SU-DHL-6 (cell line): Measurements from ENCODE around the gene NPIPB6.
"Not testable (repeated sequence)": the region's sequence is repeated elsewhere in the genome, so short reads cannot be mapped to it uniquely, and the experiment has no call there.

Experiments used
- EZH2phosphoT487 ChIP-seq: fragments of 200-600 bp; sonication (generic), shearing (Covaris generic); conservative IDR thresholded peaks from 2 replicates; pipeline ENCODE4 v1.6.1; 2018; ENCODE audit warnings: mild to moderate bottlenecking, antibody characterized with exemption, low read length, moderate library complexity, mixed read lengths
- TF ChIP-seq, protein P1 (sequence below): fragments of 200-600 bp; sonication (generic); IDR thresholded peaks from one replicate; pipeline ENCODE4 v1.5.1; 2017; ENCODE audit warnings: antibody characterized with exemption, mild to moderate bottlenecking, low read length, moderate library complexity; ENCODE audit not compliant: insufficient read depth, poor library complexity, severe bottlenecking

DNA sequence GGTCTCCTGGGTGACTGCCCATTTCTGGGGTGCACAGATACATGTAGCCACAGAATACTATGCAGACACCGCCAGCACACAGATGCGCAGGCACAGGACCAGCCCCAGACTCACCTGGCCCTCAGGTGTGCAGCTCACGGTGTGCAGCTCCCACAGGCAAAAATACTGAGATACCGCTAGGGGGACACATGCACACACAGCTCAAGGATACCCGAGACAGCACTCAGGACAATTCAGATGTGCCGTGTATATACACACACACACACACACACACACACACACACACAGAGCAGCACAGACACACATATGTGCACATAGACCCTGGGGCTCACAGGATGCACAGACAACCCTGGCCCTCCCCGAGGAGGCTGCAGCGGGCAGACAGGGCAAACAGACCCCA is 11.8 kb upstream of the NPIPB6 start:
- TF ChIP-seq, protein P1, sequence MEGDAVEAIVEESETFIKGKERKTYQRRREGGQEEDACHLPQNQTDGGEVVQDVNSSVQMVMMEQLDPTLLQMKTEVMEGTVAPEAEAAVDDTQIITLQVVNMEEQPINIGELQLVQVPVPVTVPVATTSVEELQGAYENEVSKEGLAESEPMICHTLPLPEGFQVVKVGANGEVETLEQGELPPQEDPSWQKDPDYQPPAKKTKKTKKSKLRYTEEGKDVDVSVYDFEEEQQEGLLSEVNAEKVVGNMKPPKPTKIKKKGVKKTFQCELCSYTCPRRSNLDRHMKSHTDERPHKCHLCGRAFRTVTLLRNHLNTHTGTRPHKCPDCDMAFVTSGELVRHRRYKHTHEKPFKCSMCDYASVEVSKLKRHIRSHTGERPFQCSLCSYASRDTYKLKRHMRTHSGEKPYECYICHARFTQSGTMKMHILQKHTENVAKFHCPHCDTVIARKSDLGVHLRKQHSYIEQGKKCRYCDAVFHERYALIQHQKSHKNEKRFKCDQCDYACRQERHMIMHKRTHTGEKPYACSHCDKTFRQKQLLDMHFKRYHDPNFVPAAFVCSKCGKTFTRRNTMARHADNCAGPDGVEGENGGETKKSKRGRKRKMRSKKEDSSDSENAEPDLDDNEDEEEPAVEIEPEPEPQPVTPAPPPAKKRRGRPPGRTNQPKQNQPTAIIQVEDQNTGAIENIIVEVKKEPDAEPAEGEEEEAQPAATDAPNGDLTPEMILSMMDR: not testable (repeated sequence)
- TF ChIP-seq EZH2phosphoT487: not testable (repeated sequence)
